T-helper 1 cell treated with Interleukin-12 subunit alpha and Interleukin-12 subunit beta and Interleukin-4 antibody, amounts not matched to agents 30 μg/mL and 1 μg/mL, for 36 hours (primary cell): Measurements from ENCODE around the gene NOTCH1.

ENCODE experiments used
- H3K27ac Mint-ChIP-seq: one replicate; pipeline ENCODE4 v1.8.0; 2021; ENCODE audit warnings: mild to moderate bottlenecking, mixed read lengths
- H3K27me3 Mint-ChIP-seq: one replicate; pipeline ENCODE4 v1.8.0; 2021; ENCODE audit warnings: low read depth, mixed read lengths
- H3K36me3 Mint-ChIP-seq: one replicate; pipeline ENCODE4 v1.8.0; 2021; ENCODE audit warnings: low read depth, mixed read lengths
- H3K4me1 Mint-ChIP-seq: one replicate; pipeline ENCODE4 v1.8.0; 2021; ENCODE audit warnings: low read depth, mixed read lengths
- H3K4me3 Mint-ChIP-seq: one replicate; pipeline ENCODE4 v1.8.0; 2021; ENCODE audit warnings: mild to moderate bottlenecking, moderate library complexity, mixed read lengths
- H3K9me3 Mint-ChIP-seq: one replicate; pipeline ENCODE4 v1.8.0; 2021; ENCODE audit warnings: mixed read lengths

The NOTCH1 gene

GRCh38 chr9:136549010-136549980 is 3.4 kb upstream of the NOTCH1 start:
- peaks cover 12% of the 10 kb centered on the region for H3K4me1 Mint-ChIP-seq
- H3K27ac Mint-ChIP-seq, result no peak overlapping the region
- no peaks in the 10 kb centered on the region for H3K9me3 Mint-ChIP-seq
- peaks cover 2% of the 10 kb centered on the region for H3K36me3 Mint-ChIP-seq
- H3K27me3 Mint-ChIP-seq, result peaks cover 11% of the 10 kb centered on the region
- H3K4me3 Mint-ChIP-seq, result no peak overlapping the region

- Mint-ChIP-seq H3K9me3 (no peaks in the 10 kb centered on the region), H3K27ac (no peak overlapping the region), H3K36me3 (peaks cover 7% of the 10 kb centered on the region), H3K27me3 (peaks cover 11% of the 10 kb centered on the region), H3K4me3 (no peak overlapping the region), H3K4me1 (peaks cover 12% of the 10 kb centered on the region)
Measured at GRCh38 chr9:136547508-136548215, 1.8 kb upstream of the NOTCH1 start.

DNA sequence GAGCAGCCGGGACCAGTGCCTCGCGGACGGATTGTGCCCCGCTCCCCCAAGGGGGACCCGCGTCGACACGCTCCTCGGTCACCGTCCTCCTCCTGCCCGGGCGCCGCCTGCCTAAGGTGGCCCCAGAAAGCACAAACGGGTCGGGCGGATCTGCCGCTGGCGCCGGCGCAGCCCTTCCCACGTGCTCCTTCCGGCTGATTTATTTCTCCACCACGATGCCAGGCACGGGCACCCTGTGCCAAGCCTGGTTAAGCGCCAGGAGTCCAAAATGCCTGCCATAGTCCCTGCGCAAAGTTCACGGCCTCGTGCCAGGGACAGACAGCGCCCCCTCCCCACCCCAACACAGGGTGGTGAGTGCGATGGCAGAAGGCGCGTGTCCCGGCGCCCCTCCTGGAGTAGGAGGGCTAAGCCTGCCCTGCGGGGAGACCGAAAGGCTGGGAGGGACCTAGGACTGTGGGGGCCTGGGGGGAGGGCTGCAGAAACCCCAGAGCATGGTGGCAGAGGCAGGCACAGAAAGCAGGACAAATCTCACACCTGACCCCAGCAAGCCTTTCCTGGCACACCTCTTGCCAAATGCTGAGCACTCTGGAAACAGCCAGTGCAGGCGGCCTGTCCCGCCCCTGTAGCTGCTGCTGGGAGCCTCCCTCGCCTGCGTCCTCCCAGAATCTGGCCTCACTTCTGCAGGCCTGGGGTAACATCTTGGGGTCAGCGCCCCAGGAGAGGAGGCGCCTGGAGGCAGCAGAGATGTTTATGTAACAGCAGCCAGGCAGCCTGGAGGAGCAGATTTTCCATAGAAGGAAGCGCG is 1.1 kb upstream of the NOTCH1 start:
- H3K27ac Mint-ChIP-seq, result peak overlapping the region; percentile 52
- peaks cover 9% of the 10 kb centered on the region for H3K4me1 Mint-ChIP-seq
- peak overlapping the region; percentile 75 for H3K4me3 Mint-ChIP-seq
- peaks cover 4% of the 10 kb centered on the region for H3K27me3 Mint-ChIP-seq
- peaks cover 9% of the 10 kb centered on the region for H3K36me3 Mint-ChIP-seq
- no peaks in the 10 kb centered on the region for H3K9me3 Mint-ChIP-seq

- Mint-ChIP-seq H3K27me3 (no peaks in the 10 kb centered on the region), H3K27ac (no peak overlapping the region), H3K4me1 (peaks cover 14% of the 10 kb centered on the region), H3K9me3 (no peaks in the 10 kb centered on the region), H3K4me3 (no peak overlapping the region), H3K36me3 (peaks cover 11% of the 10 kb centered on the region)
Measured at GRCh38 chr9:136545692-136545964, 220 bp downstream of the NOTCH1 start.

- Mint-ChIP-seq H3K36me3 (peaks cover 14% of the 10 kb centered on the region), H3K27ac (peak overlapping the region; percentile 59), H3K27me3 (no peaks in the 10 kb centered on the region), H3K4me3 (peak overlapping the region; percentile 87), H3K4me1 (peaks cover 19% of the 10 kb centered on the region), H3K9me3 (no peaks in the 10 kb centered on the region)
Measured at GRCh38 chr9:136544964-136545691, 720 bp downstream of the NOTCH1 start.

DNA sequence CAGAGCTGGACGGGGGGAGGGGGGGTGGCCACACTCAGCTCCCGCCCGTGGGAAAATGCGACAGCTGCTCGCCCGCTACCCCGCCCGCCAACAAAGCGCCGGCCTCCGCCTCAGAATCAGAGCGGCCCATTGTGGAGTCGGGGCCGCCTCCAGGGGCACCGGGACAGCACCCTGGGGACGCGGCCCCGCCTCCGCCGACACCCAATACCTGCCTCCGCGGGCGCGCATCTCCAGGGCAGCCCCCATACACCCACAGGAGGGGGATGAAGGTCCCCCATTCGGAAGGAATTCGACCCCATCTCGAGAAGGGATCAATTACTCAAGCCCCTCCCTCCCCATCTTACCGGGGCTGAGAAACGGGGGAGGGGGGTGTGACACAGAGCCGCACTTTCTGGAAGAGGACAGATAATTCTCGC is 1.3 kb downstream of the NOTCH1 start:
- peak overlapping the region; percentile 87 for H3K4me3 Mint-ChIP-seq
- H3K27ac Mint-ChIP-seq, result peak overlapping the region; percentile 59
- H3K4me1 Mint-ChIP-seq, result peaks cover 25% of the 10 kb centered on the region
- H3K9me3 Mint-ChIP-seq, result no peaks in the 10 kb centered on the region
- H3K27me3 Mint-ChIP-seq, result no peaks in the 10 kb centered on the region
- H3K36me3 Mint-ChIP-seq, result peaks cover 19% of the 10 kb centered on the region

DNA sequence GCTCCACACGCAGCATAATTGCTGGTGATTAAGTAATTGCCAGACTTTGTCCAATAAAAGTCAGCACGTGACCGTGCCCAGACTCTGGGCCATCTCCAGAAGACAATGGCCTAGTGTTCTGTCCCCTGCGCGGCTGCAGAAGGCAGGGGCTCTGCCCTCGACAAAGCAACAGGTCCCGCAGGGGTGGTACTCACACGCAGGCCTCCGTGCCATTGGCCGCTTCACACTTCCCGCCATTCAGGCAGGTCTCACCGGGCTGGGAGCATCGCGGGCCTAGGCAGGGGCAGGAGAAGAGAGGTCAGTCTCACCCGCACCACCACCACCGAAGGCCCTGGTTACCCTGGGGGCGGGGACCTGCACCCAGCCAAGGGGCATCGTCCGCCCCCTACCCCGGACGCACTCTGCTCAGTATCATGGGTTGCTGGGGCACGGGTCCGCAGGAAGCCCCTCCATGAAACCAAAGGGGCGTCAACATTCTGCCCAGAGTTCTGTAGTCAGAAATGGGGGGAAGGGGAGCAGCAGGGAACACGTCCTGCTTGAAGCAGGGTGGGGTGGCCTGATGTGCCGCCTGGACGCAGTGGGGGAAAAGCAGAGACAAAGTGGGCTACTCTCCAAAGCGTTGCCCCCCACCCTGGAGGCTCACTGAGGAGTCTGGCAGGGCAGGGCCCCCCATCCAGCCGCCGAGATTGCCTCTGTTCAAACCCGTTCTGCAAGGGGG is 1.9 kb downstream of the NOTCH1 start:
- Mint-ChIP-seq H3K27ac (no peak overlapping the region), H3K9me3 (no peaks in the 10 kb centered on the region), H3K4me3 (peak overlapping the region; percentile 87), H3K4me1 (peaks cover 31% of the 10 kb centered on the region), H3K27me3 (no peaks in the 10 kb centered on the region), H3K36me3 (peaks cover 20% of the 10 kb centered on the region)

- Mint-ChIP-seq H3K27me3 (no peaks in the 10 kb centered on the region), H3K4me1 (peaks cover 34% of the 10 kb centered on the region), H3K4me3 (peak overlapping the region; percentile 87), H3K36me3 (peaks cover 23% of the 10 kb centered on the region), H3K27ac (no peak overlapping the region), H3K9me3 (no peaks in the 10 kb centered on the region)
Measured at GRCh38 chr9:136543280-136543679, 2.6 kb downstream of the NOTCH1 start.

DNA sequence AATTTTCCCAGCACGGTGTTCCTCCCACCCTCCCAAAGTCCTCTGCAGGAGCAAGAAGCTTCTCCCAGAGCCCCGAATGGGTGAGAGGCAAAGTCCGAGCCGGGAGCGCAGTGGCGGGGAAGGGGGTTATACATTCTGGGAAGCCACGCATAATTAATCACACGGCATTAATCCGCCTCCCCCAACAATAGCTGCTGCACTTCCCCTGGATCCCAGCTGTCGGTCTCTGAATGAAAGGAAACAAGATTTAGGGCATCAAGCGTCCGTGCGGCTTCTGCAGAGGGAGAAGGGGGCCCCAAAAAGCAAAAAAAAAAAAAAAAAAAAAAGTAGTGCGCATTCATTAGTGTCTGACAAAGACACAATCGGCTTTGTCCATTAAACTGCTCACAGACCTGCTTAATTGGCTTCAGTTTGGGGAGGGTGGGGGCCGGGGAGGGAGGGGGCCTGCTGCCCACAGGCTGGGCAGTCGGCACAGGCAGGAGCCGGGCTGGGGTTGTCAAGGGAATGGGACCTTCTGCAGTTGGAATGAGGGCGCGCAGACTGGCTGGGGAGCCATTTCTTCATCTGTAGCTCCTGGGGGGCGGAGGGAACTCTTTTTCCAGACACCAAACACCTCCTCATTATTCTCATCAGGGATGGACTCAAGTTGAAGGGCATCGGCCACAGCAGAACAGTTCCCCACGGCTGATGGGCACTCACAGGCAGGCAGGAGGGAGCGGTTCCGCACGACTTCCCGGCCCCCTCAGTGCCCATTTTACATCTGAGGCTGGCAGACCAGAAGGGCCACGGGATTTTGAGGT is 3.4 kb downstream of the NOTCH1 start:
- H3K36me3 Mint-ChIP-seq, result peaks cover 23% of the 10 kb centered on the region
- peak overlapping the region; percentile 87 for H3K4me3 Mint-ChIP-seq
- no peak overlapping the region for H3K27ac Mint-ChIP-seq
- H3K9me3 Mint-ChIP-seq, result no peaks in the 10 kb centered on the region
- no peaks in the 10 kb centered on the region for H3K27me3 Mint-ChIP-seq
- H3K4me1 Mint-ChIP-seq, result peaks cover 35% of the 10 kb centered on the region

GRCh38 chr9:136541709-136542108 is 4.1 kb downstream of the NOTCH1 start:
- Mint-ChIP-seq H3K27ac (no peak overlapping the region), H3K4me1 (peaks cover 36% of the 10 kb centered on the region), H3K27me3 (no peaks in the 10 kb centered on the region), H3K9me3 (no peaks in the 10 kb centered on the region), H3K4me3 (no peak overlapping the region), H3K36me3 (peaks cover 27% of the 10 kb centered on the region)

- peaks cover 35% of the 10 kb centered on the region for H3K4me1 Mint-ChIP-seq
- no peak overlapping the region for H3K4me3 Mint-ChIP-seq
- H3K27me3 Mint-ChIP-seq, result no peaks in the 10 kb centered on the region
- H3K36me3 Mint-ChIP-seq, result peaks cover 27% of the 10 kb centered on the region
- no peaks in the 10 kb centered on the region for H3K9me3 Mint-ChIP-seq
- H3K27ac Mint-ChIP-seq, result peak overlapping the region; percentile 26
Measured at GRCh38 chr9:136541179-136541578, 4.7 kb downstream of the NOTCH1 start.

GRCh38 chr9:136539427-136540421 is 6.1 kb downstream of the NOTCH1 start:
- Mint-ChIP-seq H3K27ac (peak overlapping the region; percentile 100), H3K27me3 (no peaks in the 10 kb centered on the region), H3K9me3 (no peaks in the 10 kb centered on the region), H3K4me1 (peaks cover 35% of the 10 kb centered on the region), H3K36me3 (peaks cover 27% of the 10 kb centered on the region), H3K4me3 (peak overlapping the region; percentile 87)
